ENCODE measurements around the gene TROAP.

The TROAP gene

GRCh38 chr12:49344486-49345050, 21.5 kb downstream of the TROAP start:
- no peak for DNase-seq

GRCh38 chr12:49345051-49345824, 22.2 kb downstream of the TROAP start:
- DNase-seq, result no peak

DNA sequence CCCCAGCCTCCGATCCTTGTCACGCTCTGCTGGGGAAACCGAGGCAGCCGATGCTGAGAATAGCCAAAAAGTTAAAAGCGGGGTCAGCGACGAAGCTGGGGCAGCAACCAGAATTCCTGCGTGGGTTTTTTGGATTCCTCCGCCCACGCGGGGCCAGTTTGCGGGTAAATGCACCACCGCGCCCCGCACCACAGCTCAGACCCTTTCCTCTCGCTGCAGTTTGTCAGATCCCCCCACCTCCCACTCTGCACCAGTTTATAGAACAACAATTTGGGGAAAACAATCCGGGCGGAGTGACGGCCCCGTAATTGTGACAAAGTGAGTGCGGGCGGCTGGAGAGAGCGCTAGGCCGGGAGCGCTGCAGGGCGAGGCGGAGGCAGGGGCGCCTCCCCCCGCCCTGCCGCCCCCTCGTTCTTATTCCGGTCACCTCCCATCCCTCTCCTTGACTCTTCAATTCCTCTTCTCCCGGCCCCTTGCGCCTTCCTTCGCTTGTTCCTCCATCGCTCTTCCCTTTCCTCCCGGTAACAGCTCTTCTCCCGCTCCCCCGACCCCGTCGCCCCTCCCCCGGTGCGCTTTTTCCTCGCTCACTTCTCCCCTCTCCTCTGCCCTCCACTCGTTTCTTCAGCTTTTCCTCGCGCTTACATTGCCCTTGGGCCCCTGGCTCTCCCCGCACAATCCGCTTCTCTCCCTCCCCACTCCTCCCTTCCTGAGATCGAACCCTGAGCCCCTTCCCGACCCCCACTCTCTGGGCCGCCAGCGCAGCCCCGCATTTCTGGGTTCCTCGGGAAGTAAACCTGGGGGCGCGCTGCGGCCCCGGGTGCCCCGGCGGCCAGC, 23.0 kb downstream of the TROAP start:
- no peak for DNase-seq

GRCh38 chr12:49346659-49347310, 23.7 kb downstream of the TROAP start, which contains the start of gene DNAJC22:
Gene DNAJC22 (plus strand): TSS chr12:49346888. CDS start chr12:49348873, 1,985 bp downstream.
- no peak for DNase-seq

DNA sequence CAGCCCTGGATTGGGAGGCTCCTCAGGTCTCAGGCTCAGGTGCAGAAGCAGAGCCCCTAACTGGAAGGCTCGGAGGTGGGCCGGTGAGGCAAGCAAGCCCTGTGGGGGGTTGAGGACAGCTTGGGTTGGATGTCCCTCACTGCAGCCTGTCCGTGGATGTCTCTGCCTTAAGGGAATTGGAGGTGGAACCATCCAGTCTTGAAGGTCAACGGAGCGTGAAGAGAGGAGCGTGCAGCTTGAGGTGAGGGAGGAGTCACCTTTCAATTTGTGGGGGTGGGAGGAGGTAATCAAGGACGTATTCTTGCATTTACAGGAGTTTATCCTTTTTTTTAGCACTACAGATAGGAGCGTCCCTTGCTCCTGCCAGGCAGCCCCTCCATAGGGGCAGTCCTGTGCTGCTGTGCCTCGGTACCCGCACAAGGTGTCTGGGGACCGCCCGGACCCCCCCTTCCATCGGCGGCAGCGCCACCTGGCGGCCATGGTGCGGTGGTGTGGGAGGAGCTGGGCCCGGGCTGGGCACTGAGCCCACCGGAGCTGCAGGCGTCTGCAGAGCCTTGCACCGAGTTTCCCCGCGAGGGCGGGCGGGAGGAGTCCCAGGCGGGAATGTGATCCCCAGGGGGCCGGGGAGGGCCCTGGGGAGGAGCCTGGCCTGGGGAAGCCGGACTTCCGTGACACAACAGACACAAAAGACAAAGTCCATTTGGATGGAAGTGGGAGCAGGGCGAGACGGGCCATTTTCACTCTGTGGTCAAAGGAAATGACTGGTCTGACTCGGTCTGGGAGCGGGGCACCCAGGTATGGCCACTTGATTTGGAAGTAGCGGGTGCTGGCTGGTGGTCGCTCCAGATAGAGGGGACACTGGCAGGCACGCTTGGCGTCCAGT, 24.5 kb downstream of the TROAP start:
- no peak for DNase-seq

DNA sequence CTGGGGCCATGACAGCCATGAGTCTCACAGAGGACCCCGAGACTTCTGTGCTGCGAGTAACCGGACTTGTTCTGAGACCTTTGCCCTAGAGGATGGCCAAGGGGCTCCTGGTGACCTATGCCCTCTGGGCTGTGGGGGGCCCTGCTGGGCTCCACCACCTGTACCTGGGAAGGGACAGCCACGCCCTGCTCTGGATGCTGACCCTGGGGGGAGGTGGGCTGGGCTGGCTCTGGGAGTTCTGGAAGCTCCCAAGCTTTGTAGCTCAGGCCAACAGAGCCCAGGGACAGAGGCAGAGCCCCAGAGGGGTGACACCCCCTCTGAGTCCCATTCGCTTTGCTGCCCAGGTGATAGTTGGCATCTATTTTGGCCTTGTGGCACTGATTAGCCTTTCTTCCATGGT, 25.7 kb downstream of the TROAP start:
- DNase-seq, result no peak

DNA sequence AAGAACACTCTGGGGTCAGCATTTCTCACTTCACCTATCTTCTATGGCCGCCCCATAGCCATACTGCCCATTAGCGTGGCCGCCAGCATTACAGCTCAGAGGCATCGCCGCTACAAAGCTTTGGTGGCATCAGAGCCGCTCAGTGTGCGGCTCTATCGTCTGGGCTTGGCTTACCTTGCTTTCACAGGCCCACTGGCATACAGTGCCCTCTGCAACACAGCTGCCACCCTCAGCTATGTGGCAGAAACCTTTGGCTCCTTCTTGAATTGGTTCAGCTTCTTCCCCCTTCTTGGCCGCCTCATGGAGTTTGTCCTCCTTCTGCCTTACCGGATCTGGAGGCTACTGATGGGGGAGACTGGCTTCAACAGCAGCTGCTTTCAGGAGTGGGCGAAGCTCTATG, 26.2 kb downstream of the TROAP start:
- DNase-seq, result no peak

GRCh38 chr12:49352351-49352750, 29.3 kb downstream of the TROAP start:
- DNase-seq, result no peak

GRCh38 chr12:49355913-49356312, 32.9 kb downstream of the TROAP start:
- no peak for DNase-seq

- no peak for DNase-seq
Measured at GRCh38 chr12:49357103-49357678, 34.1 kb downstream of the TROAP start.

- DNase-seq, result peak; percentile 47
Measured at GRCh38 chr12:49358483-49359141, 35.6 kb downstream of the TROAP start.

DNA sequence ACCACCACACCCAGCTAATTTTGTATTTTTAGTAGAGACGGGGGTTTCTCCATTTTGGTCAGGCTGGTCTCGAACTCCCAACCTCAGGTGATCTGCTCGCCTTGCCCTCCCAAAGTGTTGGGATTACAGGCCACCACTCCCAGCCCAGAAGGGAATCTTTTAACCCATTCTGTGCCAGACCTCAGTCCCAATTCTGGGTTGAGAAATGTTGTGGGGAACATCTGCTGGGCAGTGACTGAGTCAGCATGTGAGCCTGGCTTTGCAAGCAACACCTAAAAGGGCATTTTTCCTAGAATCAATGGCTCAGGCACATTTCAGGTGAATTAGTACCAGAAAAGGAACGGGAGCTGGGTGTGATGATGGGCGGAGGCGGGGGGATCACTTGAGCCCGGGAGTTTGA, 36.6 kb downstream of the TROAP start:
- DNase-seq, result no peak

GRCh38 chr12:49362077-49362476, 39.0 kb downstream of the TROAP start:
- no peak for DNase-seq

- DNase-seq, result no peak
Measured at GRCh38 chr12:49364989-49365388, 41.9 kb downstream of the TROAP start.

DNA sequence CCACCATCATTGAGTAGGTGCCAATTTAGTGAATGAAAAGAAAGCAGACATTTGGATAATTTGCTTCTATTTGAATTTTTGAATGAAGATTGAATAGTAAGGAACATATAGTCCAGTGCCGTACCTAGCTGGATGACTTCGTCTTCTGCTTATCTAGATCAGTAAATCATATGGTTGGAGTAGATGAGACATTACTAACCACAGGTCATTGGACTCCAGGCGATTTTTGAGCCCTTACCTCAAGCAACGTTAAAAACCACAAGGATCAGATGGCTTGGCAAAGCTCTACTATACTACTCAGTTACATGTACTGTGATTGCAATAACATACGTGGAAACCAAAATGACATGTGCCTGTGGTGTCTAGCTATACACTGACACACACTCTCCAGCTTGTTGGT, 42.5 kb downstream of the TROAP start:
- DNase-seq, result peak; percentile 33

GRCh38 chr12:49366096-49366651, 43.1 kb downstream of the TROAP start:
- no peak for DNase-seq

DNA sequence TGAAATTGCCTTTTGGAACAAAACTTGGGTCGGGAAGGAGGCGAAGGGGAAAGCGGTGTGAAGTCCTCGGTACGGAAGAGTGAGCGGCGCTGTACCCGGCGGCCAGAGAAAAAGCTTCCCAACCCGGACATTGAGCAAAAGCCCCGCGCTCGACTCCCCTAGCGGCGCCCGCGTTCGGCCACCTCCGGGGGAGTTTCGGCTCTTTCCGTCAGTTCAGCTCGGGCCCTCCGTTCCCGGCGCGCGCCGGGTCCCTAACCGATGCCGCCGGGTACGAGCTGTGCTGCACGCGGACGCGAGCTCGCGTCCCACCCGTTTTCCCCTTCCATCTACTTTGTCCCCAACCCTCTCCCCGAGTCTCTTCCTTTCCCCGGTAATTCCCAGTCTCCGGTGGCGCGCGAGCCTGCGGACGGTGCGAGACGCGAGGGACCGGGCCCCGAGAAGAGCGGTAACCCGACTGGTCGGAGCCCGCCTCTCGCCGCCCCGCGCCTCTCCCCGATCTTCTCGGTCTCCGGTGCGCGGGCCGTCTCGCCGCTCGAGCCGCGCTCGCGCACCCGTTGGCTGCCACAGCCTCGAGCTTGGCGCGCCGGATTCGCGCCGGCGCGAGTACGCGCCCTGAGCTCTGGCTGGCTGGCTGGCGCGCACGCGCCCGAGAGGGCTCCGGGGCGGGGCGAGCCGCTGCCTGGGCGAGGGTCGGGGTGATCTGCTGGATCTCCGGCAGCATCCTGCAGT, 43.8 kb downstream of the TROAP start:
- peak; percentile 74 for DNase-seq

GRCh38 chr12:49367381-49368239, 44.6 kb downstream of the TROAP start, which contains the start of gene SPATS2:
Gene SPATS2 (plus strand): TSS chr12:49367462. CDS start chr12:49461013, 93,551 bp downstream.
- no peak for DNase-seq

DNA sequence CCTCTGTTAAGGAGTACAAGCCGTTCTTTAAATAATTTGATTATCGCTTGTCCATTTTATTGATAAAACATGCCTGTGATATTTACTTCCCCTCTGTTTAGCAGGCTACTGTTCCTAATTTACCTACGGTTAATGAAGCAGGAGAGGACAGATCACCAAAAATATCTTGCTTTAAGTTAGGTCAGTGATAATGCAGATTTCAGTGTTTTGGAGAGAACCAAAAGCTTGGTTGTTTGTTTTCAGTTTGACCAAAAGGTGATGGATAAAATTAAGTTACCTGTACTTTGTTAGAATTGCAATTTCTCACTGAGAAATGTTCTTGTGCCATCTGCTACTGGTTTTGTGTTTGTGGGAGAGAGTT, 45.2 kb downstream of the TROAP start:
- no peak for DNase-seq

Measured in GF-D8 (cell line).